Choroid plexus epithelial cell (primary cell): ENCODE measurements around the gene ZNF234.

Experiments
- DNase-seq: peaks from one replicate; pipeline ENCODE4 v3.0.0-alpha.2; 2010; ENCODE audit warnings: low read depth
- H3K4me3 ChIP-seq: 2 replicates; pipeline ENCODE4 v1.5.1; 2011; ENCODE audit warnings: low read depth, mild to moderate bottlenecking, control low read depth, low read length, moderate library complexity
- TF ChIP-seq, protein P1 (sequence below): conservative IDR thresholded peaks from 2 replicates; pipeline ENCODE4 v1.5.1; 2011; ENCODE audit warnings: low read depth, mild to moderate bottlenecking, control low read depth, inconsistent platforms, low read length, moderate library complexity

Gene ZNF234

DNA sequence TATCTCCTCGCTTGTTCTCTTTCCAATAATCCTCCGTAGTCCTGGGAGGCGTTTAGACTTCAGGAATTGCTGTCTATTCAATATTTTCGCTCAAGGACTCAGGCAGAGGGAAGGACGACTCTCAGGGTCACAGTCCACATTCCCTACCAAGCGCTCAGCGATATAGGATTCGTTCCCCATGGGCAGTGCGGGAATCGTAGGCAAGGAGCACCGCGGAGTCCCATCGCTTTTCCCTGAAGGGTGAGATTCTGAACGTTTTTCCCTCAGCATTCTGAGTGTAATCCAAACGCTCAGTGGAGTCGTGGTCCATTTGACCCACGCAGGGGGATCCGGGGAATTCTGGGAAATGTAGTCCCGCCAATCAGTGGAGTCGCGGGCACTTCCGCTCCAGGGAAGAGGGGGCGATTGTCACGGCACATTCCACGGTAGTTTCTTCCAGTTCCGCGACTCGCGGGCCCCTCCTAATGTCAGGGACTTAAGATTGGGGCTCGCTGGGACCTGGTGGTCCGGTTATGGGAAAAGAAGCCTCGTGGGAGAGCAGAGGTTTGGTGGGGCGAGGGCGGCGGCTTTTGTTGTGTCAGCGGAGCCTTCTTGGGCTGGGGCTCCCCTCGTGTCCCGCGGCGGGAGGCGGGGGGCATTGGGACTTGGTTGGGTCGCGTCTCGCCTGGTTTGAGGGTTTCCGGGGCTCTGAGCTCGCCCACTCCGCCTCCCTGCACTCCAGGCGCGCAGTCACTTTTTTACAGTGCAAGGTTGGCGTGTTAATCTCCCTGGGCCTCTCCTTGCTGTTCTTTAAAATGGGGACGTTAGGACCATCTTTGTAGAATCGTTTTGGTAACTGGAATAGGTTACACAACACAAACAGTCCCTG lies at the start of gene ZNF234:
ZNF234 (plus strand) TSS at position 364 of the 868 bp plus-strand sequence. CDS start 3,079 bp downstream, outside the sequence.
- DNase-seq = peak; percentile 82
- peak within 1 kb of the TSS; percentile 90 for H3K4me3 ChIP-seq
- TF ChIP-seq, protein P1, sequence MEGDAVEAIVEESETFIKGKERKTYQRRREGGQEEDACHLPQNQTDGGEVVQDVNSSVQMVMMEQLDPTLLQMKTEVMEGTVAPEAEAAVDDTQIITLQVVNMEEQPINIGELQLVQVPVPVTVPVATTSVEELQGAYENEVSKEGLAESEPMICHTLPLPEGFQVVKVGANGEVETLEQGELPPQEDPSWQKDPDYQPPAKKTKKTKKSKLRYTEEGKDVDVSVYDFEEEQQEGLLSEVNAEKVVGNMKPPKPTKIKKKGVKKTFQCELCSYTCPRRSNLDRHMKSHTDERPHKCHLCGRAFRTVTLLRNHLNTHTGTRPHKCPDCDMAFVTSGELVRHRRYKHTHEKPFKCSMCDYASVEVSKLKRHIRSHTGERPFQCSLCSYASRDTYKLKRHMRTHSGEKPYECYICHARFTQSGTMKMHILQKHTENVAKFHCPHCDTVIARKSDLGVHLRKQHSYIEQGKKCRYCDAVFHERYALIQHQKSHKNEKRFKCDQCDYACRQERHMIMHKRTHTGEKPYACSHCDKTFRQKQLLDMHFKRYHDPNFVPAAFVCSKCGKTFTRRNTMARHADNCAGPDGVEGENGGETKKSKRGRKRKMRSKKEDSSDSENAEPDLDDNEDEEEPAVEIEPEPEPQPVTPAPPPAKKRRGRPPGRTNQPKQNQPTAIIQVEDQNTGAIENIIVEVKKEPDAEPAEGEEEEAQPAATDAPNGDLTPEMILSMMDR = no peak

DNA sequence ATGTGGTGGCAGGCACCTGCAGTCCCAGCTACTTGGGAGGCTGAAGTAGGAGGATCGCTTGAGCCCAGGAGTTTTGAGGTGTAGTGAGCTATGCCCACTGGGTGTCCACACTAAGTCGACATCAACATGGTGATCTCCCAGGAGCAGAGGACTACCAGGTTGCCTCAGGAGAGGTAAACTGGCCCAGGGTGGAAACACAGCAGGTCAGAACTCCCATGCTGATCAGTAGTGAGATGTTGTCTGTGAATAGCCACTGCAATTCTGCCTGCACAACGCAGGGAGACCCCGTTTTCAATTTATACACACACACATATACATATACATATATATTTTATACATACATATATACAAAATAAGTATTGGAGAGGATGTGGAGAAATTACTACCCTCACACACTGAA lies 49.2 kb upstream of the ZNF234 start:
- DNase-seq = no peak
- no peak overlapping the region for H3K4me3 ChIP-seq
- TF ChIP-seq, protein P1 = no peak

DNA sequence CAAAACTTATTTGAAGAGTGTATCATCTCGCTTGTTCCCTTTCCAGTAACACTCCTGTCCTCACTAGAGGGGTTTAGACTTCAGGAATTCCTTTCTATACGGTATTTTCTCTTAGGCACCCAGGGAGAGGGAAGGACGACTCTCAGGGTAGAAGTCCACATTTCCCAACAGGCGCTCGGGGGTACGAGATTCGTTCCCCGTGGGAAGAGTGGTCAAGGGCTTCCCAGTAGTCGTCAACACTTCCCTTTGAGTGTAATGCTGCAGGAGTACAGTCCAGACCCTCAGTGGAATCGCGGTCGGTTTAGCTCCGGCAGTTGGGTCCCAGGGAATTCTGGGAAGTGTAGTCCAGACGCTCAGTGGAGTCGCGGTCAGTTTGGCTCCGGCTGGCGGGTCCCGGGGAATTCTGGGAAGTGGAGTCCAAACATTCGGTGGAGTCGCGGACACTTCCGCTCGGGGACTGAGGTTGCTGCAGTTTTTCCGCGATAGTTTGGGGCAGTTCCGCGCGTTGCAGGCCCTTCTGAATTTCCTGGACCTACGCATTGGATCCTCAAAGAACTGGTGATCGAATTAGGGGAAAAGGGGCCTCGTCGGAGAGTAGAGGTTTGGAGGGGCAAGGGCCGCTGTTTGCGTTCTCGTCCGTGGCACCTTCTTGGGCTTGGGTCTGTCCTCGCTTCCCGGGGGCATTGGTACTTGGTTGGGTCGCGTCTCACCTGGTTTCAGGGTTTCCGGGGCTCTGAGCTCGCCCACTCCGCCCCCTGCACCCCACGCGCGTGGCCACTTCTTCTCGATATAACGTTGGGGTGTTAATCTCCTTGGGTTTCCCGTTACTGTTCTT lies 47.2 kb upstream of the ZNF234 start, which contains the start of gene ZNF224:
ZNF224 (plus strand) TSS at position 431 of the 835 bp plus-strand sequence. CDS start 3,513 bp downstream, outside the sequence.
- H3K4me3 ChIP-seq = peak within 1 kb of the TSS; percentile 85
- TF ChIP-seq, protein P1 = no peak
- peak; percentile 94 for DNase-seq

DNA sequence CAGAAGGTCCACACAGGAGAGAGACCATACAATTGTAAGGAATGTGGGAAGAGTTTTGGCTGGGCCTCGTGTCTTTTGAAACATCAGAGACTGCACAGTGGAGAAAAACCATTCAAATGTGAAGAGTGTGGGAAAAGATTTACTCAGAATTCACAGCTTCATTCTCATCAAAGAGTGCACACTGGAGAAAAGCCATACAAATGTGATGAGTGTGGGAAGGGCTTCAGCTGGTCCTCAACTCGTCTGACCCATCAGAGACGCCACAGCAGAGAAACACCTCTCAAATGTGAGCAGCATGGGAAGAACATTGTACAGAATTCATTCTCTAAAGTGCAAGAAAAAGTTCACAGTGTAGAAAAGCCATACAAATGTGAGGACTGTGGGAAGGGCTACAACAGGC lies 33.6 kb upstream of the ZNF234 start:
- no peak overlapping the region for H3K4me3 ChIP-seq
- TF ChIP-seq, protein P1 = no peak
- DNase-seq = no peak

DNA sequence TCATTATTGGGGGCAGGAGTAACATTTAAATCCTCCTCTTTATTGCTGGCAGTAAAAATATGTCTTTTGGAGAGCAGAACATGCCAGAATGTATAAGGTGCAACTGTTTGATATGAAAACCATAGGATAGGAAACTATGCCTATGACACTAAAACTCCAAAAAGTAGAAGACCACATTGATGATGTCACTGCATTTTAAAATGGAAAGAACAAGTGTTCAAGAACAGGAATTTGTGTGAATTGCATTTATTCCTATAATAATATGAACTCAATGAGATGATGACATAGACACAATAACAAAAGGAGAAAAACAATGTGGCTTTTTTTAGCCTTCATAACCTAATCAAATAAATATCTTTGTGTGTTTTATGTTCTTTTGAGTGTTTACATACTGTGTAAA lies 31.9 kb upstream of the ZNF234 start:
- no peak for DNase-seq
- TF ChIP-seq, protein P1 = no peak
- H3K4me3 ChIP-seq = no peak overlapping the region

DNA sequence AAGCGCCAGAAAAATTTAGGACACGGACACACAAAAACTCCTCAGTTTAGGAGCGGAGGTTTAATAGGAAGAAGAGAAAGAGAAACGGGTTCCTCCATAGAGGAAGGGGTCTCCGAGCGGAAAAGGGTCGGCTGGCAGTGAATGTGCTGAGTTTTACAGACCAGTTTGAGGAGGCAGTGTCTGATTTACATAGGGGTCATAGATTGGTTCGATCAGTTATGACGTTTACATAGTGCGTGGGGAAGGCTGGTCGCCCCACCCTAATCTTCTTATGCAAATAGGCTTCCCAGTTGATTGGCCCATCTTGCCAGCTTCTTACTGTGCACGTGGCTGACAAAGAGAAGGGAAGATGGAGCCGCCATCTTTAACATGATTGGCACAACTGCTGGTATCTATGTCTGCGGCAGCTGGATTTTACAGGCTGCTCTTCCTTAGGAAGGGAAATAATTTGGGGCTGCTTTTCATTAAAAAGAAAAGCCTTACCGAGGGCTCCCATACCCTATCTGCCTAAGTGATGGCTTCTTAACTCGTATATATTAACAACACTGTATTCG lies 29.4 kb upstream of the ZNF234 start:
- peak; percentile 96 for DNase-seq
- peak overlapping the region; percentile 87 for H3K4me3 ChIP-seq
- TF ChIP-seq, protein P1 = no peak
